Activated CD4-positive, alpha-beta T cell treated with anti-CD3 and anti-CD28 coated beads for 1 hour (primary cell): ENCODE data around the gene AOPEP.
"Not testable (repeated sequence)": the region's sequence is repeated elsewhere in the genome, so short reads cannot be mapped to it uniquely, and the experiment has no call there.

Experiments used
- DNase-seq: peaks from one replicate; pipeline ENCODE4 v3.0.0-alpha.2; 2020

Gene AOPEP

DNA sequence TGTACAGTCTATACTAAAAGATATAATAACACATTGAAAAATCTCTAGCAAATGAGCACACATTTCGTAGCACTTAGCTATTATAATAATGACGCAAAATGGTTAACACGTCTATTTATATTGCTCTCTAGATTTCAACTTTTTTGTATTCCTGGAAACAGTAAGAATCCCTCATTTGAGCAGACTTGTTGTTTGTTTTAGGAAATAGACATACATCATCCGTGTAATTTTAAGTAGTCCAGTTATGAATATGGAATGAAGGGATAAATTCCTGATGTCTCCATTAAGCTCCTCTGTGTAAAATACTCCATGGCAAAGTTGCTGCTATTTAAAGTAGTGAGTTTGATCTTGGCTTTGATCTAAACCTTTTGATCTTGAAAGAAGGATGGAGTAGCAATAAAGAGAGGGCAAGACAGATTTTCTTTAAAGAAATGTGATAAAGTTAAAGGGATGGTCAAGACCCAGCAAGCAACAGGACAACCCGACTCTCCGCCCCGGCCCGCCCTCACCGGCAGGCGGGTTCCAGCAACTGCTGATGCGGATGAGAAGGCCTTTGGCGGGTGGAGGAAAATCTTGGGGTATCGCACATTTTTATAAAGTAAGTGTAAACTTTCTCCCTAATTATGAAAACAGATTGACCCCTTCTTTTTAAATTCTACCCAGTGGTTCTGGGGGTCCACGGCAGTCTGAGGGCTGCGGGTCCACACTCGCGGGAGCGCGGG lies 277.4 kb downstream of the AOPEP start:
- DNase-seq, result no peak

GRCh38 chr9:95004411-95005277 lies 278.1 kb downstream of the AOPEP start:
- no peak for DNase-seq

DNA sequence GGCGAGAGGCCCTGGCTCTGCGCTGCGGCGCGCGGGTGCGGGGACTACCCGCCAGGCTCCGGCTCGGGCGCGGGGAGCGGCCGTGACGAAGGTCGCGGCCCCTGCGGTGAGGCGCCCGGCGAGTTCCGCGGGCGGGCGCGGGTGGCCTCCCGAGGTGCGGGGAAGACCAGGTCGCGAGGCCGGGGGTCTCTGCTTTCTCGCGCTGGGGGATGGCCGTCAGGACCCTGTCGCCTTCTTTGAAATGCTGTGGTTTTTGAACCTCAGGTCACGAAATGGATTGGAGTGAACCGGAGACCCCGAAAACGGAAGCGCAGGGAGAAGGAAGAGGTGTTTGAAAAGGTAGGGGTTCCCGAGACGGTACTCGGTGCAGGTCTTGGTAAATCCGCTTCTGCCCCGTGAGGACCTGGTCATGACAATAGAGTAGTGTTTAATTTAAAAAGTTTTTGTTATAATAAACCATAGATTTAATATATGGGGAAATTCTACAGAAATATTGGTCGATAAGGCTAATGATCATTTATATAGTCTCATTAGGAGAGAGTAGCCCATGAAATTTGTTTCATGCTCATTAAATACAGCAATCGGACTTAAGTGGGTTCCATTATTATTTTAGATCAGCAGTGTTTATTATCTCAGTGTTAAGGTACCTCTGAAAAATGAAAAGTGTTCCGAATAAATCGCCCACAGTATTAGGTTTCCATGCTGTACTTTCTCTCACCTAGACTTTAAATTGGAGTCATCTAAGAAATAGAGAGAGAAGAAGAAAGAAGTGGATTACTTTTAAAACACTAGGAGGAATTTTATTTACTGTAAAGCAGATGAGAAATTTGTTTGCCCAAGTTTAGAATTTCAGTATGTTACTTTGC lies 279.0 kb downstream of the AOPEP start:
- no peak for DNase-seq

DNA sequence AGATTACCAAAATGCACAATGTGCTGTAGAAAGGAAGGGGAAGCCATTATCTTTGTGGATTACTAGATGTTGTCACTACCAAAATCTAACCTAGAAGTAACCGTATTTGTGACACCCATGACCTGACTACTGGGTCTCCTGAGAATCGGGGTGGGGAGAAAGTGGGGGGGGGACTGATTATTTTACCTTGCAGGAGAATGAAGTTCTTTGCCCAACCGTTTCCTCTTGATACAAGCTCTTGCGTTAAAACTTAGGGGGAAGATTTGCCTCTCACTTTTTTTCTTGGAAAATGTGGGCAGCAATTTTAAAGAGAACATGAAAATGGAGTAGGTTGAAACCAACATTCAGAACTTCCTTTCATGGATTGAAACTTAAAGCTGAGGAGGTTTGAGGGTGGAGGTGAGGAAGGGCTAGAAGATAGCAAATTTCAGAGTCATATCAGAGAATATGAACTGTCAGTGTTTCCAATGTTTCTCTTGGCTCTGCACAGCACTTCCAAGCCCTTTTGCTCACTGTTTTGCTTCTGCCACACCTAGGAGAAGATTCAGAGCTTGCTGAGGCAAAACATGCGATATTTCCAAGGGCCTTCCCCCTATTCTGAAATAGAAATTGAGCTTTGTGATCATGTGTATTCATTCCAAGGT lies 280.8 kb downstream of the AOPEP start:
- no peak for DNase-seq

DNA sequence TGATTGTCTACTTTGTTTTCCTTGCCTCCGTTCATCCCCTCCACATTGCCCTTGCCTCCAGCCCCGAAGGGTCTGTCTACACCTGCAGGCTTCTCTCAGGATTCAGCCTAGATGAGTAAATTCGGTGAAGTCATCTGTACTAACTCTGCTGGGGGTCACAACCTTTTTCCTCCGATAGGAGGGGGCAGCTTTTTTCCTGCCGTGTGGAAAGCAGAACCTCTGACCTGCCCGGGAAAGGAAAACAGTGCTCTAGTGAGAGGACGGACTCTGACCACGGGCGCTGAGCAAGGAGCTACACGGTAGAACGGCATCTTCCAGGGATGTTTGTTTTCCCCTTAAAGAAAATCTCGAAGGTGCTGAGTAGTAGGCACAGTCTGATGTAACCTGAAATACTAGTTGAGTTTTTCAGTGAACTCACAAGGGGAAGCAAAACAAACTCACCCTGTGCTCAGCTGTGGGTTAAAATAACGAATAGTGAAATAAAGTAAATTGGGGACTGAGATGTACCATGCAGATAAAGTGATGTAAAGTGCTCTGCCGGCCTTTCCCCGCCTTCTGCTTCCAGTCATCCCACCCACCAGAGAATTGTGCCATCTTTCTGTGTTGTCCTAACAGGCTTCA lies 281.8 kb downstream of the AOPEP start:
- DNase-seq, result no peak

DNA sequence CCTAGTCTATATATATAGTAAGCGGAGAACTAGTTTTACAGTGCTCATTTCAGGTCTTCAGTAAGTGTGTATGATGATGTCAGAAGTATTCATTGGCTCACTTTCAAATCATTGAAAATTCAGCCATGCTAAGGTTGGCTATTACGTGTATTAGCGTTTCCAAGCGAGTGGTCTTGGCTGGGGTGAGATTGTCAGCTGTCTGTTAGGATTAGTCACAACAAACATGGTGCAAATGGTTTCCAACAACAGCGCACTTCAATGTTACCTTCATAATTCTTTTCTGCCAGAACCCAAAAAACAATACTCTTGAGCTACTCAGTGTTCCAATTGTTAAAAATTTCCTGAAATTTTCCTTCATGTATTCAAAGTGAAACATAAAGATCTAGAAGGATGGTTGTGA lies 283.0 kb downstream of the AOPEP start:
- no peak for DNase-seq

DNA sequence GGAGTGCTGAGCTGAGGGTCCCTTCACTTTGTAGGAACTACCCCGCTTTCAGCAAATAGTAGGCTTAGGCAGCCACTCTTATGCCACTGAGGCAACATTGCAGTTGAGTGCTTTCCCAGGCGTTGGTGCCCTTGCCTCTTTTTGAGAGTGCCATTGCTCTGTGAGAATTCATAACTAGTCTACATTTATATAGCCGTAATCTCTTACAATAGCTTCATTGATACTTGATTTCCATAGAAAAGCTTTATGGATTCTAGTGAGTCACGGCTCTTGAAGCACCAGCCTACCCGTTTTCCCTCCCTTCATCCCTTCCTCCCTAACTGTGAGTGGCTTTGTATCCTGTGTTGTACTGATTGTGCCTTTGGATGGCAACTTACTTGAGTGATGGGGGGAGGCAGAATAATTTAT lies 283.9 kb downstream of the AOPEP start:
- DNase-seq, result no peak

DNA sequence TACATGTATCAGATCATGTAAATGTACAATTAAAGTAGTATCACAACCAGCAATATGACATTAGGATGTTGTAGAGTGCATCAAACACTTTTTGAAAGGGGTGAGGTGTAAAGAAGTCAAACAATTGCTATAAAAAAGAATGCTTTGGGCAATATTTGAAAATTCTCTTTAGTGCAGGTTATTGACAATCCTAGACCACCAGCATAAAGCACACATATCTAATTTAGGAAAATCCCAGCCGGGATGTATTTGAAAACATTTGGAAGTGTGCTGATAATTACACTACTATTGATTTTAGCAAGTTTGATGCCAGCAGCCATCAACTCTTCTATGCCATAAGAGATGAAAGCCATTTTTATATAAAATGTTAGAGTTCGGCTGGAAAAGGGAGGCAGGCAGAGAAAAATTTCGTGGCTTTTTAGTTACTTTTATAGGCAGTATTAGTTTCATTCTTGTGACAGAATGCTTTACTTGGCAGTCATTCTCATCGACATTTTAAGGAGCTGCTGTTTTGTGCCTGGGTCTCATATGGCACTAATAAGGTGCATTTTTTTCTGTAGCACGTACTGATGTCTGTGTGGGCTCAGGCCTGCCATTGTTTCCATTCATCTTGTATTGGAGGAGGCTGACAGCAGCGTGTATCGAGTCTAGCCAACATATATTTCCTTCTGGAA lies 285.7 kb downstream of the AOPEP start:
- DNase-seq, result no peak

DNA sequence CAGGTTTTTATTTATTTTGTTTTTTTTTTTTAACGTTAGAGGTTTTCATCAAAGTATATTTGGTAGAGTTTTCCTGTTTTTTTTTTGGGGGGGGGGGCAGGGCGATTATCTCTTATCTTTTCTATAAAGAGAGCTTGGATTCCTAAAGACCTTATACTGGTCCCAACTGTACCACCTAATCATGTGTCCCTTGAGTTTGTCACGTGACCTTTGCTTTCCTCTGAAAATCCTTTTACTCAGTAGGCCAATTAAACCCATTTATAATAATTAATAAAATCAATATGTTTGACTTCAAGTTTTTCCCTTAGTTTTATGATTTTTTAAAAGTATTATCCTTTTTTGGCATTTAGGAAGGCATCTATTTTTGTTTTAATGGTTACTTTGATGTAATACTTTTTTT lies 286.4 kb downstream of the AOPEP start:
- no peak for DNase-seq

GRCh38 chr9:95014917-95015316 lies 288.4 kb downstream of the AOPEP start:
- no peak for DNase-seq

DNA sequence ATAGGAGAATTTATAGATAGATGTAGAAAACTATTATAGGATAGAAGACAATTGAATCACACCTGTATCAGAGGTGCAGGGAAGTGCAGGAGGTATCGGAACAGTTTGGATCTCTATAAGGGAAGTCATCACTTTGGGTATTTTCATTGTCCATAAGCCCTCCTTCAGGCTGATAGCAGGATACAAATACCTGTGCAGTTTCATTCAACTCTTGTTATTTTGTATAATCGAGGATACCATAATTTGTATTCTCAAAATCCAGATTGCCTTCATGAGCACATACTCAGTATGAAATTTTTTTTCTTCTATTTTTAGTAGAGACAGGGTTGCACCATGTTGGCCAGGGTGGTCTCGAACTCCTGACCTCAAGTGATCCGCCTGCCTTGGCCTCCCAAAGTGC lies 289.1 kb downstream of the AOPEP start:
- DNase-seq, result no peak

GRCh38 chr9:95017062-95017461 lies 290.6 kb downstream of the AOPEP start:
- no peak for DNase-seq

DNA sequence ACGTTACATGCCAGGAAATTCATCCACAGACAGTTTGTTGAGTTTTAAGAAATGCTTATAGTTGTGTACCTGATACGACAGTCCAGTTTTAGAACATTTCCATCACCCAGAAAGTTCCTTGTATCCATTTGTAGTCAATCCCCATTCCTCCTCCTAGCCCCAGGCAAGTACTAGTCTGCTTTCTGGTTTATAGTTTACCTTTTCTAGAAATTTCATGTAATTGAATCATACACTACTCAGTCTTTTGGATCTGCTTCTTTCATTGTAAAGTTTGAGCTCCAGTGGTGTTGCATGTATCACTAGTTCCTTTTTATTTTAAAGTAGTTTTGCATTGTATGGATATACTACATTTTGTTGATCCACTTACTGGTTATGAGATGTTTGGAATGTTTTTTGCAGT lies 291.2 kb downstream of the AOPEP start:
- no peak for DNase-seq

GRCh38 chr9:95018099-95018936 lies 291.8 kb downstream of the AOPEP start:
- DNase-seq, result no peak

GRCh38 chr9:95020644-95021043 lies 294.1 kb downstream of the AOPEP start:
- DNase-seq, result not testable (repeated sequence)

DNA sequence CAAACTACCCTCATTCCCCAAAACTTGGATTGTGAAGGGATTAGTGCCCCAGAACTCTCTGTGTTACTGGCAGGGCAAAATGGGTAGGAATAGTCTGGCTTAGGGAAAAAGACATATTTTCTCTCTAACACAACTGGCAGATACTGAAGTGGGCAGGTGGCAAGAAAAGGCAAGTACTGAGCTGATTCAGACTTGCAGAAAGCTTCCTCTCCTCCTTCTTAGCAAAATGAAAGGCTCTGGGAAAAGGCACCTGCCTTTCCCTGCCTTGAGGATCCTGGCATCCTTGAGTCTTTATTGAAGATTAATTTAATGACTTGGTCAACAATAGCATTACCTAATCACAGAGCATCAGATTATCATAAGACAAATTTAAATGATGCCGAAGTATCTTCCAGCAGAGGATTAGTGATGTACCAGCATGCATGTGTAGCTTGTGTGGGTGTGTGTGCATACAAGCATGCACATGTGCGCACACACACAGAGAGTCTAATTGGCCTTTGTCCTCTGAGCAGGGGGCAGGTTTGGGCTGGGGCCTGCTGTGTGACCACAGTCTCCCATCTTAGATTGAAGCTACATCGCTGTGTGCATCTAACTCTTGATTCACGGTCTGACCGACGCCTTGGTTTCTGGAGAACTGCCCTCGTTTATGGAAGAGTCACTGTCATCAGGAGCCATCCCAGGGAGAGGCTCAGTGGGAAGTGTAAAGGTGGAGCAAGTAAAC lies 294.8 kb downstream of the AOPEP start:
- DNase-seq, result no peak

DNA sequence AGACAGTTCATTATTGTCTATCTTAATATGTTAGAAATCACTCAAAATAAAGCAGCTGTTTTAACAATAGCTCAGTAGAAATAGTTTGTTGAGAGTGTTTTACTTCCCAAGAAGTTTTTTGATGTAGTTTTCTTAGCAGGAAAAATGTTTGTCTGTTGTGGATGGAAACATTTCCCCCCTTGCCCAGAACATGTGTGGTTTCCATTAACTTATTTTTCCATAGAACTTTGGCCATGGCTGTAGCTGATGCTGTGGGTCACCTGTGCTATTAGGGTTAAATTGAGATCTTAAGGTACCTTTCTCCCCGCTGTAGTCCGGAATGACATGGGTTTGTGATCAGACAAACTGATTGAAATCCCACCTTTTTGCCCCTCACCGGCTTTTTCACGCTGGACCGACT lies 296.2 kb downstream of the AOPEP start:
- DNase-seq, result no peak

DNA sequence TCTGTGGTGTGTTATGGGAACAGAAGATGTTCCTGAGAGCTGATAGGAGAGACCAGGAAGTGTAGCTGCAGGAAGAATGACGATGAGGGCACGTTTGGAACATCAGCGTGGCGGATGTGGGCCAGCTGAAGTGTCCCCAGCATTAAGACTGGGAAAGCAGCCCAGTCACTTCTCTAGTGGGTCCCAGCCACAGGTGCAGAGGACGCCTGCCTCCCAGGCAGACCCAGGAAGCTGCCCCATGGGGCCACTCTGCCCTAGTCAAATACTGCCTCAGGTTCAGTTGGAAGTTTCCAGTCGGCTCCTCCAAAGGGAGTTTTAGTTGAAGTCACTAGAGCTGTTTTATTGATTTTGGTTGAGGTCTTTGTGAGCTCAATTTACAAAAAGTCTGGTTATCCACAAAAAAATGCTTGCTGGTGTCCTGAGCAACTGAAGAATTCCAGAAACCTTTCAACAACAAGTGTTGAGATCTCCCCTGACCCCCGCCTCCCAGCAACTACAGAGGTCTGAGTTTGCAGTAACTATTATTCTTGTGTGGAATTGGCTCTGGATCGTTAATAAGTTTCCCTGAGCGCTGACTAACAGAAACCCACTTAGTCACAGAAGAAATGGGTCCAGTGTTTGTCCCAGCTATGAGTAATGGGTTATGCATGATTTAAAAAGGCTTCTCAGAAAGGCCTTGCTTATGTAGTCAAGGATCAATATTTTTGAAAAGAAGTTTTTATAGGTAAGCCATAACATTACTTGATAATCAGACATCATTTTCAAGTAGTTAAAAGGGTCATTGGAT lies 296.9 kb downstream of the AOPEP start:
- no peak for DNase-seq

GRCh38 chr9:95024097-95024671 lies 297.7 kb downstream of the AOPEP start:
- DNase-seq, result no peak
